Tibial artery (tissue), 4 donors: Measurements from ENCODE around the gene CHST13.

Experiments used
- DNase-seq, 2 donors: peaks; one replicate each; pipeline ENCODE4 v3.0.0-alpha.2; 2019
- H3K27ac ChIP-seq, 2 donors: fragments of 200-600 bp; sonication (generic) in 1 of 2; 1 replicate in 1 of 2; 2 replicates in 1 of 2; pipeline ENCODE4 v1.5.1; 2018 to 2019; ENCODE audit warnings: mild to moderate bottlenecking in 1 of 2
- H3K27me3 ChIP-seq, 2 donors: fragments of 200-600 bp; sonication (generic) in 1 of 2; one replicate each; pipeline versions ENCODE4 v1.5.1 to v1.6.0; 2016 to 2019
- H3K36me3 ChIP-seq, 3 donors: fragments of 200-600 bp; sonication (generic) in 2 of 3; one replicate each; pipeline ENCODE4 v1.5.1; 2016 to 2019; ENCODE audit warnings: mild to moderate bottlenecking in 2 of 3
- H3K4me1 ChIP-seq, 4 donors: fragments of 200-600 bp; sonication (generic) in 2 of 4; 1 replicate in 3 of 4; 2 replicates in 1 of 4; pipeline ENCODE4 v1.5.1; 2016 to 2019
- H3K4me3 ChIP-seq, 2 donors: fragments of 200-600 bp; sonication (generic) in 1 of 2; 1 replicate in 1 of 2; 2 replicates in 1 of 2; pipeline ENCODE4 v1.5.1; 2018 to 2019; ENCODE audit warnings: mild to moderate bottlenecking in 2 of 2
- H3K9me3 ChIP-seq, 3 donors: fragments of 200-600 bp; sonication (generic) in 1 of 3; one replicate each; pipeline ENCODE4 v1.5.1; 2016 to 2019
- intact Hi-C: fragments of 100-400 bp; cut with DNase I; formaldehyde crosslinking; loops from one replicate; pipeline ENCODE4 v1.15.0; 2023; ENCODE audit warnings: low total_unique reads
- TF ChIP-seq, protein P1 (sequence below), 2 experiments: fragments of 200-600 bp in 1 of 2; fragments of 450-650 bp in 1 of 2; IDR thresholded peaks; one replicate each; pipeline ENCODE4 v1.5.1; 2017 to 2019; ENCODE audit warnings: antibody characterized with exemption in 2 of 2, mild to moderate bottlenecking in 1 of 2, moderate library complexity in 1 of 2

The CHST13 gene

DNA sequence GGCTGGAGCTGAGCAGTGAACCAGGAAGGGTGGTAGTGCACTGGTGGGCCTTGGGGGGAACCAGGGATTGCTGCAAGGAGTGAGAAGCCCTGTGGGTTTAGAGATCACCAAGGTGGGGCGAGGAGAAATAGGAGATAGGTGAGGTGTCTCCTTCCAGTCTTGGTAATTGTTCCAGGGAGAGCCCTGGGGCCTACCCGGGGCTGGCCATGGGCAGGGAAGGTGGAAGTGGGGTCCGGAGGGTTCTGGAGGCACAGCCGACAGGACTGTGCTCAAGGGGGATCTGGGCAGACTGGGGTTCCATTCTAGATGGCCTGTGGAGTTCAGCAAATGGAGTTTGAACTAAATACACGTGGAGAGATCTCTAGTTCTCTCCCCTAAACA lies 4.5 kb downstream of the CHST13 start:
- Histone ChIP-seq H3K27ac (no peak overlapping the region), H3K36me3 (no peaks in the 10 kb centered on the region)
- DNase-seq, result no peak

DNA sequence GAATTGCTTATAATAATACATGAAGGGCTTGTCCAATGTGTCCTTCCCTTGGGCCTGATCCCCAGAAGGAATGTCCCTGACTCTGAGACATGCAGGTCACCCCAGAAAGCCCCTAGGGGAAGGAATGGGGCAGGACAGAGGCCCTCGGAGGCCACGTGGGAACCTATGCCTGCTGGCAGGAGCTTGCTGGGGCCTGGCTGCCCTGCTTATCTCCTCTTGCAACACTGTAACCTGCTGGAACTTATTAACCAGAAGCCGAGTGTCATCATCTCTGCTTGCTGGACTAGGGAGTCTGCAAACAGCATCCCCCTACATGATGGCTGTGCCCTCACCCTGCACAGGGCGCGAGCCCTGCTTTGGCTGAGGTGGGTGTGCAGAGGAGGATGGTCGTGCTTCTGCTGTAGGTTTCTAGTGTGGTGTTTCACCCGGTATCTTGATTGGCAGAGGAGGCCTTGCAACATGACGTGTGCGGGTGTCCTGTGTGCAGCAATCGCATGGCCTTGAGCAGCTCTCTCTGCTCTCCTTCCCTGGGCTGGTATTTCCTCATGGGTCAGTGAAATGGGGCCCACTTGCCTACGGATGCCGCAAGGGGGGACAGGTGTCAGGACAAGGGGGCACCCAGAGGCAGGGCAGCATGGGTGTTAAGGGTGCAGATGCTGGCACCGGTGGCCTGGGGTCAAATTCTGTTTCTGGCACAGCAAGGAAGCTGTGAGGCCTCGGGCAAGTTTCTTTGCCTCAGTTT lies 5.0 kb downstream of the CHST13 start:
- Histone ChIP-seq H3K27me3 (peaks cover 0 to 26% of the 10 kb centered on the region in 2 donors), H3K9me3 (no peaks in the 10 kb centered on the region), H3K27ac (no peak overlapping the region), H3K36me3 (no peaks in the 10 kb centered on the region), H3K4me1 (peaks cover 0 to 10% (median 9%) of the 10 kb centered on the region in 4 donors), H3K4me3 (no peak overlapping the region)
- DNase-seq, result no peak
- intact Hi-C loops, result loop anchor here (10.0 kb wide), 2 partner anchors 926 to 1016 kb away; no protein-coding TSS in a partner anchor
- TF ChIP-seq, protein P1, sequence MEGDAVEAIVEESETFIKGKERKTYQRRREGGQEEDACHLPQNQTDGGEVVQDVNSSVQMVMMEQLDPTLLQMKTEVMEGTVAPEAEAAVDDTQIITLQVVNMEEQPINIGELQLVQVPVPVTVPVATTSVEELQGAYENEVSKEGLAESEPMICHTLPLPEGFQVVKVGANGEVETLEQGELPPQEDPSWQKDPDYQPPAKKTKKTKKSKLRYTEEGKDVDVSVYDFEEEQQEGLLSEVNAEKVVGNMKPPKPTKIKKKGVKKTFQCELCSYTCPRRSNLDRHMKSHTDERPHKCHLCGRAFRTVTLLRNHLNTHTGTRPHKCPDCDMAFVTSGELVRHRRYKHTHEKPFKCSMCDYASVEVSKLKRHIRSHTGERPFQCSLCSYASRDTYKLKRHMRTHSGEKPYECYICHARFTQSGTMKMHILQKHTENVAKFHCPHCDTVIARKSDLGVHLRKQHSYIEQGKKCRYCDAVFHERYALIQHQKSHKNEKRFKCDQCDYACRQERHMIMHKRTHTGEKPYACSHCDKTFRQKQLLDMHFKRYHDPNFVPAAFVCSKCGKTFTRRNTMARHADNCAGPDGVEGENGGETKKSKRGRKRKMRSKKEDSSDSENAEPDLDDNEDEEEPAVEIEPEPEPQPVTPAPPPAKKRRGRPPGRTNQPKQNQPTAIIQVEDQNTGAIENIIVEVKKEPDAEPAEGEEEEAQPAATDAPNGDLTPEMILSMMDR (IDR thresholded peaks at IDR 0.05), result no peak

More for the DNA sequence above, 4.5 kb downstream of the CHST13 start:
- Histone ChIP-seq H3K4me1 (peaks cover 0 to 14% (median 12%) of the 10 kb centered on the region in 4 donors), H3K27me3 (peaks cover 0 to 32% of the 10 kb centered on the region in 2 donors), H3K4me3 (no peak overlapping the region), H3K9me3 (no peaks in the 10 kb centered on the region)
- TF ChIP-seq, protein P1 (IDR thresholded peaks at IDR 0.05), result no peak
- intact Hi-C loops, result loop anchor here (10.0 kb wide), 2 partner anchors 926 to 1016 kb away; no protein-coding TSS in a partner anchor

DNA sequence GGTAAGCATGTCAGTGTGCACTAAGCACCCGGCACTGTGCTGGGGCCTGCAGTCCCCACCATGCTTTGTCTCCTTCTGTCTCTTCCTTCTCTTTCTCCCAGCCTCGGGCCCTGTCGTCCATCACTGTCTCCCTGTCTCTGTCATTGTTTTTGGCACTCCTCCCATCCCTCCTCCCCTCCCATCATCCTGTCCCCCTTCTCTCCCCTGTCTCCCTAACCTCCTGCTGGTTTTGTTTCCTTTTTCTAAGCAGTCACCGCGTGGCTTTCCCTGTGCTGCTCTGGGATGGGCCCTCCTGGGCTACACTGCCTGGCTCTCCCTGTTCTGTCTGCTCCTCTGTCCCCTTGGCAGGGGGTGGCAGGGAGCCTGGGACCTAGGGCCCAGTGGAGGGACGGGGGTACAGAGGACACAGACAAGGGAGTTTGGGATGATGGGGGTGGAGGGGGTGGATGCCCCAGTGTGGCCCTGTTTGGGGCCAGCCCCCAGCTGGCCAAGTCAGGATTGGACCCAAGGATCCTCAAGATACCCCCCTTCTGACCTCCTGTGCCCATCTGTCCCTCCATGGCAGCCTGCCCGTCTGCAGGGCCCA lies 5.7 kb downstream of the CHST13 start:
- Histone ChIP-seq H3K4me1 (peaks cover 0 to 3% (median 2%) of the 10 kb centered on the region in 4 donors), H3K27me3 (peaks cover 0 to 24% of the 10 kb centered on the region in 2 donors), H3K36me3 (no peaks in the 10 kb centered on the region), H3K9me3 (no peaks in the 10 kb centered on the region), H3K27ac (no peak overlapping the region), H3K4me3 (no peak overlapping the region)
- intact Hi-C loops, result loop anchor here (10.0 kb wide), 2 partner anchors 925 to 1015 kb away; no protein-coding TSS in a partner anchor
- TF ChIP-seq, protein P1 (IDR thresholded peaks at IDR 0.05), result no peak
- no peak for DNase-seq

DNA sequence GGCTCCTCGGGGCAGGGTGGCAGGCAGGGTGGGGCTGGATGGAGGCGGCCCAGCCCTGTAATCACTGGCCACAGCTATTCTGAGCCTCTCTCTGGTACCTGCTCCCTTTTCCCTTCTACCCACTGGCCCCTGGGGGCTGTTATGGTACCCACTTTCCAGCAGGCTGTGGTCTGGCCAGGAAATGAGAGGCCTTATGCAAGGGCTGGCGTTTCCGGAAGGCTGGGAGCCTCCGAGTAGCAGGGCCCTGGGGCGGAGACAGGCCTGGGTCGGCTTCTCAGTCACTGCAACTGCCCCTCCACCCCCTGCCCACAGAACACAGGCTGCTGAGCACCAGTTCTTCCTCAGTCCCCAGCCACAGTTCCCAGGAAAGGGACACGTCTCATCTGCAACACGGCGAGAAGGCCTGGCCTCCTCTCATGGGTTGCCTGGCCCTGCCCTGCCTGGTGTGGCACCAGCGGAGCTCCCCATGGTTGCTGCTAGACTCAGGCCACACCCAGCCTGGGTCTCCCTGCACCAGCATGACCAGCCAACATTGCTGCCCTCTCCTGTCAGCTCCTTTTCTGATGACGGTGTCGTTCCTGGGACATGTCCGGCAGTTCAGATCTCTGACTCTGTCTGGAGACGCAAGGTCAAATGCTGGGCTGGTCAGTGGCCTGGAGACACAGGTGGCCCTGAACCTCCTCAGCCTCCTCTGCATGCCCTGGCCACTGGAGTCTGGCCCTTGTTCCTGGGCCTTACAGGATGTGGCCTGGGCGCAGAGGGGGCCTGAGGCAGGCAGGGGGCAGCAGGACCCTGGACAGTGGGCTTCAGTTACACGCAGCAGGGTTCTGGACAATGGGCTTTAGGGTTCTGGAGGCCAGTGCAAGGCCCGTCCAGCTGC lies 6.5 kb downstream of the CHST13 start:
- DNase-seq, result peak; percentile 56 to 76
- Histone ChIP-seq H3K27ac (no peak overlapping the region), H3K4me1 (no peaks in the 10 kb centered on the region), H3K9me3 (no peaks in the 10 kb centered on the region), H3K4me3 (no peak overlapping the region), H3K36me3 (no peaks in the 10 kb centered on the region), H3K27me3 (peaks cover 0 to 22% of the 10 kb centered on the region in 2 donors)
- intact Hi-C loops, result no loop called here
- TF ChIP-seq, protein P1 (IDR thresholded peaks at IDR 0.05), result no peak

DNA sequence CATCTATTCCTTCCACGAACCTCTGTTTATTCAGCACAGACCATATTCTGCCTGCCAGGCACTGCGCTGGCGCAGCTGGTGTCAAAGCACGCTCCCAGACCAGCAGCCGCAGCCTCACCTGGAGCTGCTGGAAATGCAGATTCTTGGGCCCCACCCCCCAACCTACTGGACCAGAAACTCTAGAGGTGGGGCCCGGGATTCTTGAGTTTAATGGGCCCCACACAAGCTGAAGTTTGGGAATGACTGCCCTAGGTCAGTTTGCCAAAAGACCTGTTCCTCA lies 7.0 kb downstream of the CHST13 start:
- intact Hi-C loops, result no loop called here

More for the DNA sequence above, 7.0 kb downstream of the CHST13 start:
- no peak overlapping the region for H3K4me3 ChIP-seq
- TF ChIP-seq, protein P1 (IDR thresholded peaks at IDR 0.05), result no peak
- no peaks in the 10 kb centered on the region for H3K9me3 ChIP-seq
- no peak for DNase-seq
- H3K4me1 ChIP-seq, result no peaks in the 10 kb centered on the region
- H3K36me3 ChIP-seq, result no peaks in the 10 kb centered on the region
- no peak overlapping the region for H3K27ac ChIP-seq
- H3K27me3 ChIP-seq, result peaks cover 0 to 22% of the 10 kb centered on the region in 2 donors
